ENCODE measurements around the gene BRD4. TPM values are rescaled to one million over a fixed set of nuclear protein-coding genes. Genes with fewer than 3 reads are reported as not detected.

BRD4 gene
- total and polyA plus RNA-seq, 2 of the 13 experiments (the other 11 are each of a cell fraction or from before 2014, with no cell fraction given), result 10.5 to 11.4 TPM

DNA sequence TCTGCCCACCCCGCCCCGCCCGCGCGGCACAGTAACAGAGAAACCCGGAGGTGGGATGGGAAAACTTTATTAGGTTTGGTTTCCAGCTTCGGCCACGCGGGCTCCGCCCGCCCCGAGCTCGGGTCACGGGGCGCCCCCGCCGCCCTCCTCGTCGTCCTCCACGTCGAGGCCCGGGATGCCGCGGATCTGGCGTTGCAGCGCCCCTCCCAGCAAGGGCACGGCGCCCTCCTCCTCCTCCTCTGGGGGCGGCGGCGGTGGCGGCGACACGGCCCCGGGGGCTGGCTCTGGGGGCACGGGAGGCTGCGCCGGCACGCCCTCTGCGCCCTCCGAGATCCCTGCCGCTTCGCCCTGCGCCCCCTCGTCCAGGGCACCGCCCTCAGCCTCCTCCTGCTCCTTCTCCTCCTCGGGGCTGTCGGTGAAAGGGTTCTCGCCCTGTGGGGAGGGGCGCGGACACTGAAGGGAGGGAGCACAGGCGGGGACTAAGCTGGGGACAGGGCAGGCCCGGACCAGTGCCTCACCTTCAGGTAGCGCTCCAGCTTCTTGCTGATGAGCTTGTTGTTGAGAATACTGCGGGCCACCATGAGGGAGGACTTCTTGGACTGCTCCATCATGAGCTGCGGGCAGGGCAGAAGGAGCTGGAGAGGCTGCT lies 47.8 kb upstream of the BRD4 start (continued):
- TF ChIP-seq, protein P1, sequence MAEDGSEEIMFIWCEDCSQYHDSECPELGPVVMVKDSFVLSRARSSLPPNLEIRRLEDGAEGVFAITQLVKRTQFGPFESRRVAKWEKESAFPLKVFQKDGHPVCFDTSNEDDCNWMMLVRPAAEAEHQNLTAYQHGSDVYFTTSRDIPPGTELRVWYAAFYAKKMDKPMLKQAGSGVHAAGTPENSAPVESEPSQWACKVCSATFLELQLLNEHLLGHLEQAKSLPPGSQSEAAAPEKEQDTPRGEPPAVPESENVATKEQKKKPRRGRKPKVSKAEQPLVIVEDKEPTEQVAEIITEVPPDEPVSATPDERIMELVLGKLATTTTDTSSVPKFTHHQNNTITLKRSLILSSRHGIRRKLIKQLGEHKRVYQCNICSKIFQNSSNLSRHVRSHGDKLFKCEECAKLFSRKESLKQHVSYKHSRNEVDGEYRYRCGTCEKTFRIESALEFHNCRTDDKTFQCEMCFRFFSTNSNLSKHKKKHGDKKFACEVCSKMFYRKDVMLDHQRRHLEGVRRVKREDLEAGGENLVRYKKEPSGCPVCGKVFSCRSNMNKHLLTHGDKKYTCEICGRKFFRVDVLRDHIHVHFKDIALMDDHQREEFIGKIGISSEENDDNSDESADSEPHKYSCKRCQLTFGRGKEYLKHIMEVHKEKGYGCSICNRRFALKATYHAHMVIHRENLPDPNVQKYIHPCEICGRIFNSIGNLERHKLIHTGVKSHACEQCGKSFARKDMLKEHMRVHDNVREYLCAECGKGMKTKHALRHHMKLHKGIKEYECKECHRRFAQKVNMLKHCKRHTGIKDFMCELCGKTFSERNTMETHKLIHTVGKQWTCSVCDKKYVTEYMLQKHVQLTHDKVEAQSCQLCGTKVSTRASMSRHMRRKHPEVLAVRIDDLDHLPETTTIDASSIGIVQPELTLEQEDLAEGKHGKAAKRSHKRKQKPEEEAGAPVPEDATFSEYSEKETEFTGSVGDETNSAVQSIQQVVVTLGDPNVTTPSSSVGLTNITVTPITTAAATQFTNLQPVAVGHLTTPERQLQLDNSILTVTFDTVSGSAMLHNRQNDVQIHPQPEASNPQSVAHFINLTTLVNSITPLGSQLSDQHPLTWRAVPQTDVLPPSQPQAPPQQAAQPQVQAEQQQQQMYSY (CRISPR knock-in tag; IDR thresholded peaks at IDR 0.05), result no peak
- peak; percentile 47; the same call in 1 of the 2 replicates for TF ChIP-seq ZNF615 (CRISPR knock-in tag; IDR thresholded peaks at IDR 0.05; ENCODE audit: borderline replicate concordance)
- no peak for TF ChIP-seq ZNF451 (CRISPR knock-in tag; IDR thresholded peaks at IDR 0.05)
- TF ChIP-seq, protein P2, sequence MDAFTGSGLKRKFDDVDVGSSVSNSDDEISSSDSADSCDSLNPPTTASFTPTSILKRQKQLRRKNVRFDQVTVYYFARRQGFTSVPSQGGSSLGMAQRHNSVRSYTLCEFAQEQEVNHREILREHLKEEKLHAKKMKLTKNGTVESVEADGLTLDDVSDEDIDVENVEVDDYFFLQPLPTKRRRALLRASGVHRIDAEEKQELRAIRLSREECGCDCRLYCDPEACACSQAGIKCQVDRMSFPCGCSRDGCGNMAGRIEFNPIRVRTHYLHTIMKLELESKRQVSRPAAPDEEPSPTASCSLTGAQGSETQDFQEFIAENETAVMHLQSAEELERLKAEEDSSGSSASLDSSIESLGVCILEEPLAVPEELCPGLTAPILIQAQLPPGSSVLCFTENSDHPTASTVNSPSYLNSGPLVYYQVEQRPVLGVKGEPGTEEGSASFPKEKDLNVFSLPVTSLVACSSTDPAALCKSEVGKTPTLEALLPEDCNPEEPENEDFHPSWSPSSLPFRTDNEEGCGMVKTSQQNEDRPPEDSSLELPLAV (CRISPR knock-in tag; conservative IDR thresholded peaks at IDR 0.05; ENCODE audit: low read depth), result no peak
- TF ChIP-seq ZNF501 (CRISPR knock-in tag; IDR thresholded peaks at IDR 0.05), result peak; percentile 62; the same call in 1 of the 2 replicates
- no peak for TF ChIP-seq NFKBIZ (CRISPR knock-in tag; IDR thresholded peaks at IDR 0.05)
- TF ChIP-seq YEATS2 (CRISPR knock-in tag; IDR thresholded peaks at IDR 0.05; ENCODE audit: borderline replicate concordance), result 0 out of 2 replicates have a peak, but pooled peaks have one; percentile 4
- TF ChIP-seq BRD4 (CRISPR knock-in tag; IDR thresholded peaks at IDR 0.05), result peak; percentile 40; the same call in 1 of the 2 replicates
- TF ChIP-seq ZBTB38 (CRISPR knock-in tag; IDR thresholded peaks at IDR 0.05), result peak; percentile 58
- 0 out of 2 replicates have a peak, but pooled peaks have one; percentile 37 for TF ChIP-seq RAD21 (CRISPR knock-in tag; IDR thresholded peaks at IDR 0.05)
- no peak for TF ChIP-seq ZNF3 (CRISPR knock-in tag; IDR thresholded peaks at IDR 0.05)
- no peak for TF ChIP-seq LCORL (IDR thresholded peaks at IDR 0.05)
- TF ChIP-seq LCORL (CRISPR knock-in tag; IDR thresholded peaks at IDR 0.05), result peak; percentile 59; the same call in 1 of the 2 replicates
- TF ChIP-seq ZNF768 (CRISPR knock-in tag; IDR thresholded peaks at IDR 0.05), result peak; percentile 8; the same call in 1 of the 2 replicates
- TF ChIP-seq MAF1 (CRISPR knock-in tag; IDR thresholded peaks at IDR 0.05; ENCODE audit: borderline replicate concordance), result peak; percentile 58; the same call in 1 of the 2 replicates
- TF ChIP-seq MEIS2 (CRISPR knock-in tag; IDR thresholded peaks at IDR 0.05), result peak; percentile 7; the same call in 1 of the 2 replicates
- TF ChIP-seq ZNF350 (CRISPR knock-in tag; IDR thresholded peaks at IDR 0.05; ENCODE audit: borderline replicate concordance, low read depth), result no peak
- peak; percentile 2 for TF ChIP-seq TEAD3 (CRISPR knock-in tag; optimal IDR thresholded peaks at IDR 0.05; ENCODE audit: borderline replicate concordance)
- peak; percentile 50; the same call in 1 of the 2 replicates for TF ChIP-seq ZNF589 (CRISPR knock-in tag; conservative IDR thresholded peaks at IDR 0.05)
- TF ChIP-seq, protein P3, sequence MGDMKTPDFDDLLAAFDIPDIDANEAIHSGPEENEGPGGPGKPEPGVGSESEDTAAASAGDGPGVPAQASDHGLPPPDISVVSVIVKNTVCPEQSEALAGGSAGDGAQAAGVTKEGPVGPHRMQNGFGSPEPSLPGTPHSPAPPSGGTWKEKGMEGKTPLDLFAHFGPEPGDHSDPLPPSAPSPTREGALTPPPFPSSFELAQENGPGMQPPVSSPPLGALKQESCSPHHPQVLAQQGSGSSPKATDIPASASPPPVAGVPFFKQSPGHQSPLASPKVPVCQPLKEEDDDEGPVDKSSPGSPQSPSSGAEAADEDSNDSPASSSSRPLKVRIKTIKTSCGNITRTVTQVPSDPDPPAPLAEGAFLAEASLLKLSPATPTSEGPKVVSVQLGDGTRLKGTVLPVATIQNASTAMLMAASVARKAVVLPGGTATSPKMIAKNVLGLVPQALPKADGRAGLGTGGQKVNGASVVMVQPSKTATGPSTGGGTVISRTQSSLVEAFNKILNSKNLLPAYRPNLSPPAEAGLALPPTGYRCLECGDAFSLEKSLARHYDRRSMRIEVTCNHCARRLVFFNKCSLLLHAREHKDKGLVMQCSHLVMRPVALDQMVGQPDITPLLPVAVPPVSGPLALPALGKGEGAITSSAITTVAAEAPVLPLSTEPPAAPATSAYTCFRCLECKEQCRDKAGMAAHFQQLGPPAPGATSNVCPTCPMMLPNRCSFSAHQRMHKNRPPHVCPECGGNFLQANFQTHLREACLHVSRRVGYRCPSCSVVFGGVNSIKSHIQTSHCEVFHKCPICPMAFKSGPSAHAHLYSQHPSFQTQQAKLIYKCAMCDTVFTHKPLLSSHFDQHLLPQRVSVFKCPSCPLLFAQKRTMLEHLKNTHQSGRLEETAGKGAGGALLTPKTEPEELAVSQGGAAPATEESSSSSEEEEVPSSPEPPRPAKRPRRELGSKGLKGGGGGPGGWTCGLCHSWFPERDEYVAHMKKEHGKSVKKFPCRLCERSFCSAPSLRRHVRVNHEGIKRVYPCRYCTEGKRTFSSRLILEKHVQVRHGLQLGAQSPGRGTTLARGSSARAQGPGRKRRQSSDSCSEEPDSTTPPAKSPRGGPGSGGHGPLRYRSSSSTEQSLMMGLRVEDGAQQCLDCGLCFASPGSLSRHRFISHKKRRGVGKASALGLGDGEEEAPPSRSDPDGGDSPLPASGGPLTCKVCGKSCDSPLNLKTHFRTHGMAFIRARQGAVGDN (CRISPR knock-in tag; IDR thresholded peaks at IDR 0.05), result peak; percentile 83
